Stimulated activated CD8-positive, alpha-beta memory T cell treated with anti-CD3 and anti-CD28 coated beads, Interleukin-4, amount 100 ng/mL, for 24 hours (primary cell): ENCODE results near the gene ACE2.
"Not testable (repeated sequence)": the region's sequence is repeated elsewhere in the genome, so short reads cannot be mapped to it uniquely, and the experiment has no call there.

ENCODE experiments used
- DNase-seq: peaks from one replicate; pipeline ENCODE4 v3.0.0-alpha.2; 2020; ENCODE audit warnings: low read depth

Gene ACE2

GRCh38 chrX:15600745-15601144 lies at the start of gene ACE2:
ACE2 (minus strand) TSS chrX:15600960; CDS start chrX:15600911, 49 bp downstream.
- no peak for DNase-seq

GRCh38 chrX:15647510-15647909 lies 46.8 kb upstream of the ACE2 start:
- not testable (repeated sequence) for DNase-seq

GRCh38 chrX:15646543-15646942 lies 45.8 kb upstream of the ACE2 start:
- no peak for DNase-seq

GRCh38 chrX:15646031-15646430 lies 45.3 kb upstream of the ACE2 start:
- DNase-seq, result no peak

GRCh38 chrX:15645266-15645665 lies 44.5 kb upstream of the ACE2 start:
- DNase-seq, result no peak

GRCh38 chrX:15644560-15644872 lies 43.8 kb upstream of the ACE2 start:
- no peak for DNase-seq

GRCh38 chrX:15643786-15644559 lies 43.2 kb upstream of the ACE2 start:
- DNase-seq, result no peak

- DNase-seq, result no peak
Measured at GRCh38 chrX:15631637-15632036, 30.9 kb upstream of the ACE2 start.

GRCh38 chrX:15623054-15623453 lies 22.3 kb upstream of the ACE2 start:
- no peak for DNase-seq

- no peak for DNase-seq
Measured at GRCh38 chrX:15619053-15619755, 18.4 kb upstream of the ACE2 start.

GRCh38 chrX:15617111-15617510 lies 16.4 kb upstream of the ACE2 start:
- DNase-seq, result no peak

- DNase-seq, result no peak
Measured at GRCh38 chrX:15616531-15616930, 15.8 kb upstream of the ACE2 start.

- no peak for DNase-seq
Measured at GRCh38 chrX:15607067-15607466, 6.3 kb upstream of the ACE2 start.

- DNase-seq, result no peak
Measured at GRCh38 chrX:15606136-15606535, 5.4 kb upstream of the ACE2 start.

- no peak for DNase-seq
Measured at GRCh38 chrX:15605226-15605625, 4.5 kb upstream of the ACE2 start.

GRCh38 chrX:15602761-15603160 lies 2.0 kb upstream of the ACE2 start:
- DNase-seq, result no peak

GRCh38 chrX:15601932-15602331 lies 1.2 kb upstream of the ACE2 start:
- DNase-seq, result no peak

GRCh38 chrX:15600049-15600448 lies 711 bp downstream of the ACE2 start:
- DNase-seq, result no peak

GRCh38 chrX:15599461-15599860 lies 1.3 kb downstream of the ACE2 start:
- DNase-seq, result no peak

GRCh38 chrX:15598026-15598425 lies 2.7 kb downstream of the ACE2 start:
- no peak for DNase-seq

- DNase-seq, result no peak
Measured at GRCh38 chrX:15594371-15594770, 6.4 kb downstream of the ACE2 start.

- no peak for DNase-seq
Measured at GRCh38 chrX:15579778-15580747, 20.7 kb downstream of the ACE2 start.

- DNase-seq, result no peak
Measured at GRCh38 chrX:15576019-15576418, 24.7 kb downstream of the ACE2 start.
